NOMO-1 treated with DMSO at 0.1 percent for 48 hours (cell line): ENCODE measurements around the gene SLC40A1.

Source experiments
- DNase-seq: peaks from one replicate; lab custom pipeline; 2025; ENCODE audit not compliant: unreplicated experiment; lab: John Stamatoyannopoulos, UW

The SLC40A1 gene

DNA sequence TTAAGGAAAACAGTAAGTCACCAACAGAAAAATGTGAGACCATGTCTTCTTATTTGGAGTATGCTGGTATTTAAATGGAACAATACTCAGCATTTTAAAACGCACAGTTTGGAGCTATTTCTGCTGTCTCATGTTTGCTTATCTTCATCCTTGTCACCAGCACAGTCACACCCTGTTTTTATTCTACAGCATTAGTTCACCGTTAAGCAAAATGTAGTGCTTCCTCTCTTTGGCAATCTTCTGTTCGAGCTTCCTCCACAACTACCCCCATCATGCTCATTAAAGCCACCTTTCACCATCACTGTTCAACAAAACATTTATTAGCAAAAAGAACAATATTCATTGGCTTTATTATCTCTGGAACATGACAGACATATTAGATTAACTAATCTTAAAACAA is 64.0 kb downstream of the SLC40A1 start:
- DNase-seq = peak; percentile 94

GRCh38 chr2:189515264-189515663 is 65.3 kb downstream of the SLC40A1 start:
- DNase-seq = no peak

DNA sequence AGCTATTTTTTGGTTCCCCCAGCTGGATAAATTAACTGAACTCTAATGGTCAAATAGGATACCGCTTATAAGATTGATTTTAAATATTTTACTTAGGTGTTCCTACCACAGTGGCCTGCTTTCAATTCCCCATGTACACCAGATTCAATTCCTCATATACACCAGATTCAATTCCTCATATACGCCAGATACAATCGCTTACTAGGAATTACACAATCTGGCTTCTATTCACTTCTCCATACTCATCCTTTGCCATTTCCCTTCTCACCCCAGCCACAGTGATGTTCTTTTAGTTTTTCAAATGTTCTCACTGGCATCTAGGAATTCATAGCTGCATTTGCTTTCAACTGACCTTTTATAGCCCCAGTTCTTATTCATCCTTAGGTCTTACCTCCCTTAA is 66.5 kb downstream of the SLC40A1 start:
- peak; percentile 94 for DNase-seq

- no peak for DNase-seq
Measured at GRCh38 chr2:189512879-189513278, 67.7 kb downstream of the SLC40A1 start.

DNA sequence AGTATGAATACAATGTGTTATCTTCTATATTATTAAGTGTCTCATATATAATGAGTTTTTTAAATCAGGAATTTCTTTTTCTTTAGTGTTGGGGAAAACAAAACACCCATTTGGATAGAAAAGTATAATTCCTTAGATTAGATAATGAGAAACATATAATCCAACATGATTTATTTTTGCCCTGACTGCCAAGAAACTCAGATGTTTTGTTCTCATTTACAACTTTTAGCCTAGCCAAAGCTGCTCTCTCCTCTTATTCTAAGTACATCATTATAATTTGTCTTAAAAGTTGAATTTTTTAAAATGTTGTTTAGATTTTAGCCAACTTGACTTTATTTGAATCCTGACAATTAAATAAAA is 68.6 kb downstream of the SLC40A1 start:
- DNase-seq = no peak

GRCh38 chr2:189511210-189511959 is 69.2 kb downstream of the SLC40A1 start:
- no peak for DNase-seq
